NCI-H2171 (cell line): ENCODE data around the gene BICD2.

ENCODE experiments used
- DNase-seq: peaks from one replicate; lab custom pipeline; 2025; lab: John Stamatoyannopoulos, UW

BICD2 gene

DNA sequence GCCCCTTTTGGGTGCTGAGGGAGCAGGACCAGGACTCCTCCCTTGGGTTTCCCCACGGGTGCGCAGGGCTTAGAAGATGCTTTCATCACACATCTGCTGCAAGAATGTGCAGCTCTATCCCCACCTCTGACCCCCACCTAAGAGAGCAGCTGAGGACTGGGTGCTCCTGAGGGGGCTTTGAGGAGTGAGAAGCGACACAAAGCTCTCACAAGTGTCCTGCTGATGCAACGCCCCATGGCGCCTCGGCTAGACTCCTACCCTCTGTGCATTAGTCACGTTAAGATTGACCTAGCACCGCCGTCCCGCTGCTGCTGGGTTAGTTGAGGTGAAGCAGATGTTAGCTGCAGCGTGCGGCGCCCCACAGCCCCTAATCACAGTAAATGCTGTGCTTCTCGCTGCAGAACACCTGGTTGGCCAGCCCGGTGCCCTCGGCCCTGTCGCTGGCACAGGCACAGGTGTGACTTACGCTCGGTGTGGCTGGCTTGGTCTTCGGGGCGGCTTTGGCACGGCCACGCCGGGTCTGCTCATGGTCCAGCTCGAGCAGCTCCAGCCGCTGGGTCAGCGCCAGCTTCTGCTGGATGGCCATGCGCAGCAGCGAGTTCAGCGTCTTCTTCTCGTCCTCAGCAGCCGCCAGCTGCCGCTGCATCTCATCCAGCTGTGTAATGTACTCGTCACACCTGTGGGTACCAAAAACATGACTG is 49.7 kb downstream of the BICD2 start:
- DNase-seq: no peak

- no peak for DNase-seq
Measured at GRCh38 chr9:92714016-92714415, 50.6 kb downstream of the BICD2 start.

DNA sequence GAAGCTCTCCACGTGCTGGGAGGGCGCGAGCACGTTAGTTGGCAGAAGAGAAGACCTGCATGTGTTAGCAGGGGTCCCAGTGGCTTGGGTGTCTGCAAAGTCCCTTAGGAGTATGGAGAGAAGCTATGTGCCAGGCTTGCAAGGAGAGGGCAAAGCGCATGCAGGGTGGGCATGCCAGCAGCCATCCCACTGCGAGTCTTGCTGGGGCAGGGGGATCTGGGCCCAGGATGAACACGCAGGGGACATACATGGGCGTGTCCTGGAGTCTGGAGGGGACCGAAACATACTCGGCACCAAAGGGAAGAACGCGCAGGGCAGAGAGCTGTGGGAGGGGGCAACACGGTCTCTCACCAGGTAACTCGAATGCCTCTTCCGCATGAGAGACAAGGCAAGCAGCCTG is 51.1 kb downstream of the BICD2 start:
- no peak for DNase-seq

DNA sequence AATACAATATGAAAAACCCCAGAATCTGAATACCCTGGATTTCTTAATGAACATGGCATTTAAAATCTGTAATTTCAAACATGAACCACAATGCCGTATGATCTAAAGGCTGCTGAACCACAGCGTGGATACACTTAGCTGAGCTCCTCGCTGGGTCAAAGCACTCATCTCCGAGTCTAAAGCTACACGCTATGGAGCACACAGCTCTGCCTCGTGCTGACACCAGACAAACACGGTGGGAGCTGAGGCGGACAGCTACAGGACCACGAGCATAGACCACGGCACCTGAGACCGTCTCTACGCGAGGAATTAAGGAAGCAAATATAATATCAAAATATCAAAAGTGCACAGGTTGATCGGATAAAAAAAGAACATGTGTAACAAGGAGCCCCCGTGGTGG is 51.9 kb downstream of the BICD2 start:
- DNase-seq: no peak

DNA sequence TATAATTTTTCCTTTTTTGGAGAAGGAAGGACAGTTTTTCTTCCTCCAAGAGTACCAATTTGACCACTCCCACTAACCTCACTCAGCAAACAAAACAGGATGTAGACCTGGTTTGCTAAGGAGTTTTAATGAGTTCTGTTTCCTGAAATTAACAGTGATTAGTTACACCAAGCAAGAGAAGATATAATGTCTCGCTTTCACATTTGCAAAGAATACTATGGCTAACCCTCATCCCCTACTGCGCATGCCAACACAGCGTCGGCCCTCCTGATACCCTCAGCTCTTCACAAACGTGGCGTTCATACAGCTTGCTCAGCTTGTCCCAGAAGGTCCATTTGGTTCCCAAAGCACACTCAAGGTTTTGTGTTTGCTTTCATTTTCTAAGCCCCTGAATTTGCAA is 52.8 kb downstream of the BICD2 start:
- no peak for DNase-seq

DNA sequence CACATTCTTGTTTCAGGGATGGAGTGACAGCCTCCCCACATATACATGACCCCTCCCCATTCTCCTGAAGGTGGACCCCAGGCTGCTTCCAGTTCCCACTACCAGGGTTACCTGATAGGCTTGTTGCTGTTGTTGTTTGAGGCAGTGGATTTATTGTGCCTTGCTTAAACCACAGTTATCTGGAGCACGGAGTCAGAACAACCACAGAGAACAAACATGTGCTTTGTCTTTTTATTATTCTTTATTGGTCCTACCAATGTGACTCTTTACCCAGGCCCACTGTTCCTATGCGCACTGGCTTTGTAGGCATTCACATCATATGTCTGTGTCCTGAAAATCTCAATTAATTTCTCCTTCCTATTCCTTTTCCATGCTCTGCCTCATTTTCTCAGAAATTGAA is 53.5 kb downstream of the BICD2 start:
- DNase-seq: no peak

DNA sequence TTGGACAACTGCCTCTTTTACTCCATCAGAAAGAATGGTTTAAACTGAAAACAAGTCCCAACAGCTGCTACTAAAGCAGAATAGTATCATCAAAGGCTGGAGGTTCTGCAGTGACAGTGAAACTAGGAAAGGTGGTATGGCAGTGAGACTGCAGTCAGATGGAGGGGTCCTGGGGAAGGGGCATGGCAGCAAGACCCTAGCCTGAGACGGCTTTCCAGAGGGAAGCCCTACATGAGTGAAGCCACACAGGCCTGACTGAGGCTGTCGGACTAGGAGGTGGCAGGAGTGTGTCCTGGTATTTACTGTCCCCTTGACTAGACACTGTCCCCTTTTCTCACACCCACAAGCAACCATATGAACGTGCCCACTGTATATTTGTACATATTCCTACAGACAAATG is 54.3 kb downstream of the BICD2 start:
- no peak for DNase-seq

DNA sequence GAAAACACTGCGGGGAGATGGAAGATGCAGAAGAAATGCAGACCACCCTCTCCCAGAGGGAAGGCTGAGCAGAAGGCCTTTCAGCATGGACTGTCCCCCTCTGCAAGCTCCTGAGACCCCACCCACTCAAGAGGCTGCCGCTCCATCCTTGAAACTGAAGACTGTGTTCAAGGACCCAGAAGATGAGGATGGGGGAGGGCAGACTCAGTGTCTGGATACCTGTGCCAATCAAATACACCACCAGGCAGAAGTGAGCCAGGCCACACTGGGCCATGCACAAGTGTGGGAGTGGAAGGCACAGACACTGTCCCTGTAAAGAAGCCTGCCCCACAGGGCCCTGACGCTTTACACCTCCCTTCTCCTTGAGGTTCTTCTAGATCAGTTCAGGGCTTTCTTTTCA is 54.7 kb downstream of the BICD2 start:
- DNase-seq: no peak

- DNase-seq: no peak
Measured at GRCh38 chr9:92709240-92709639, 55.4 kb downstream of the BICD2 start.

DNA sequence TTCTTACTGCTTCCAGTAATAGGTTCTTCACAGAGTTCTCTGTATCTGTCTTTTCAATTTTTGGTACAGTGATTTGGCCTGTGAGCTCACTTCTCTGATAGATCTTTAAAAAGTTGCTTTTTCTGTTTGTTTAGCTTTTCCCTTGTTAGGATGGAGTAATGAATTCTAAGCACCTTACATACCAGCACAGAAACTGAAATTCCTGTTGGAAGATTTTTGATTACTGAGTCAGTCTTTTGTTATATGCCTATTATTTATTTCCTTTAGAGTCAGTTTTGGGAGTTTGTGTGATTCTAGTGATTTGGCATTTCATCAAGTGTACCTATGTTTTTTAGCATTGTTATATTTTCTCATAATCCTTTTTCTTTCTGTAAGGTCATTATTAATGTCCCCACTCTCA is 57.1 kb downstream of the BICD2 start:
- no peak for DNase-seq

GRCh38 chr9:92706218-92706940 is 58.3 kb downstream of the BICD2 start:
- no peak for DNase-seq

DNA sequence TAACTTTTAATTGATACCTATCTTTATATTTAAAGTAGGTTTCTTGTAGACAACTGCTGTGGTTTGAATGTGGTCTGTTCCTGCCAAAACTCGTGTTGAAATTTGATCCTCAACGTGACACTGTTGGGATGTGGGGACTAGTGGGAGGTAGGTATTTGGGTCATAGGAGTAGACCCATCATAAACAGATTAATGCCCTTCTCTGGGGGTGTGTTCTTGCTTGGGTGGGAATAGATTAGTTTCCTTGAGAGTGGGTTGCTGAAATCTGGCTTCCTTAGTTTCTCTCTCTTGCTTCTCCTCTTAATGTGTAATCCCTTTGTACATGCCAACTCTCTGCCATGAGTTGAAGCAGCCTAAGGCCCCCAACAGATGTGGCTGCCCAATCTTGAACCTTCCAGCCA is 60.1 kb downstream of the BICD2 start:
- no peak for DNase-seq

DNA sequence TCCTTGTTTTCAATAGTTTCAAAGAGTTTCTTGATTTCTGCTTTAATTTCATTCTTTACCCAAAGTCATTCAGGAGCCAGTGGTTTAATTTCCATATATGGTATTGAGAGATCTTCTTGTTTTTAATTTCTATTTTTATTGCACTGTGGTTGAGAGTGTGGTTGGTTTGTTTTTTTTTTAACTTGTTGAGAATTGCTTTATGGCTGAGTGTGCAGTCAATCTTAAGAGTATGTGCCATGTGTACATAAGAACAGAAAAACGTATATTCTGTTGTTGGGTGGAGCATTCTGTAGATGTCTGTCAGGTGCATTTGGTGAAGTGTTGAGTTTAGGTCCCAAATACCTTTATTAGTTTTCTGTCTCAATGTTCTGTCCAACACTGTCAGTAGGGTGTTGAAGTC is 68.0 kb downstream of the BICD2 start:
- no peak for DNase-seq

DNA sequence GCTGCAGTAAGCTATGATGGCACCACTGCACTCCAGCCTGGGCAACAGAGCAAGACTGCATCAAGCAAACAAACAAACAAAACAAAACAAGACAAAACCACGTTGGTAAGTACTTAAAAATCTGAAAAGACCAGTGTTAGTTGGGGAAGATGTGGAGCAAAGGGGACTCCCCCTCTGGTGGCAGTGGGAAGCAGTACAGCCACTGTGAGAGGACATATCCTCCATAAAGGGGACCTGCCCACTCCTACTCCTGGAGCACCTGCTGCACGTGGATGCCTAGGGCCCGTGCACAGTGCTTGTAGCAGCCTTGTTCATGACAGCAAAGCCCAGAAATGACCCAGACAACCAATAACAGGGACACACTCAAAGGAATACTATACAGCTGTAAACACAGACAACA is 77.7 kb downstream of the BICD2 start:
- DNase-seq: no peak

GRCh38 chr9:92685022-92685421 is 79.6 kb downstream of the BICD2 start:
- no peak for DNase-seq

GRCh38 chr9:92682269-92682668 is 82.4 kb downstream of the BICD2 start:
- DNase-seq: no peak

DNA sequence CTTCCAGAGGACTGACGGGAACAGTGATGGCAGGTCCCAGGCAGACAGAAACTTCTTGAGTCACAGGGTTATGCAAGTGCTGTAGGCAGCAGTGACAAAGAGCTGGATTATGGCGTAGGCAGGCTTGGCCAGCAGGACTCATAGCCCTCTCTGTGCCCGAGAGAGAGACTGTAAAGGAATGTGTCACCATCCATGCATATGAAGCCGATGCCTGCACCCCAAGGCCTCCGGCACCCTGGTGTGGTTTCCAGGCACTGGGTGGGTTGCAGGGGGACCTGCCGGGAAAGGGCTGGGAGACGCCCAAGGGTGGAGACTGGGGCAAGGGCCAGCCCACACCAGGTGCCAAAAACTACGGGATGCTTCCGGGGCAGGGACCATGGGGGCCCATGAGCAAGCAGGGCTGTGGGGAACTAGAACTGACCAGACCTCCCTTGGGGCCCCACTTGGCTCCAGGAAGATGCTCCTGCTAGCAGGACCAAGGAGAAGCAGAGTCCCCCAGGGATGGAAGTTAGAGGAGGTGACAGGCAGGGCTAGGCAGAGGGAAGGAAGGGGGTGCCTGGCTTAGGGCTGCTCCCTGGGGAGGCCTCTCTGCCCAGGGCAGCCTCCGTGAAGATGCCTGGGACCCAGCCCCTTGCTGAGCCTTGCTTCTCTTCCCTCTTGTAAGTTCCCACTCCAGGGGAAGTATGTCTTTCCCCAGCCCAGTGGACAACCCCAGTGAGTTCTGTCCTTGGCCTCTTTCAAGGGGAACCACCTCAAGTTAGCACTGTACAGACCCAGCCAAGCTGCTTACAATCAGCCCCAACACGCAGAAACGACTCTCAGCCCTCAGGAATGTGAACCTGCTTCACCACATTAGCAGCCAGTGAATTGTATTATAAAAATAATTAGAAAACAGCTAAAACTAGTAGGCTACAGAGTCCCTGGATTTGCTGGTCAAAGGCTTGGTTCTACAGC is 84.2 kb downstream of the BICD2 start:
- no peak for DNase-seq

DNA sequence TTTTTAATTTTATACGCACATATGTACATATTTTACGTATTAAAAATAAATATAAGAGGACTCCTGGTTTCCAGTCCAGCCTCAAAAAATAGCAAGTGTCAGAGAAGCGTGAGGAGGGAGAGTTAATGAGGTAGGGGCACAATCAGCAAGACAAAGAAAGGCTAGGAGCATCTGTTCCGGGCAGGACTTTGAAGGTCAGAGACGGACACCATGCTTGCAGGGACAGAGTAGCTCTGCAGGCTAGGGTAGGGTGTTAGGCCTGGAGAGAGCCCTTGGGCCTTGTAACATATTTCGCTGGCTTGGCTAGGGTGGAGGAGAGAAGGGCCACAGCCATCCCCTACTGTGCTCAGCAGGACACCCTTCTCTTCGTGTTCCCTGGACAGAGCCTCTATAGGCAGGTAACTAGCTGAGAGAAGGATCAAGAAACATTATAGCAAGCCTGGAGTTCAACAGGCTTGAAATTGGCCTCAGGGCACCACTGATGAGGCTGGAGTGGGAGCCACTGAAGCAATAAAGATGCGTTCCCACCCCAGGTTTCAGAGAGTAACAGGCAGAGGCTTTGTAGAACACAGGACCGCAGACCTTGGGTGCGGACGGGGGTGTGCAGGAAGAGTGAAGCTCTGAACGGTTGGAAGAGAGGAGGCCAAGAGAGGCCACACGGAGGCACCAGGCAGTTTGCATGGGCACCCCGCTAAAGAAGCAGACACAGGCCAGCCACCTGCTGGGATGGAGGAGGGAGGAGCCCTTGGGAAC is 85.0 kb downstream of the BICD2 start:
- no peak for DNase-seq

GRCh38 chr9:92671323-92671722 is 93.3 kb downstream of the BICD2 start:
- no peak for DNase-seq

- peak; percentile 97 for DNase-seq
Measured at GRCh38 chr9:92669890-92670708, 94.5 kb downstream of the BICD2 start, which contains the start of gene IPPK. IPPK (minus strand) TSS chr9:92670131; CDS start chr9:92669988, 143 bp downstream.

DNA sequence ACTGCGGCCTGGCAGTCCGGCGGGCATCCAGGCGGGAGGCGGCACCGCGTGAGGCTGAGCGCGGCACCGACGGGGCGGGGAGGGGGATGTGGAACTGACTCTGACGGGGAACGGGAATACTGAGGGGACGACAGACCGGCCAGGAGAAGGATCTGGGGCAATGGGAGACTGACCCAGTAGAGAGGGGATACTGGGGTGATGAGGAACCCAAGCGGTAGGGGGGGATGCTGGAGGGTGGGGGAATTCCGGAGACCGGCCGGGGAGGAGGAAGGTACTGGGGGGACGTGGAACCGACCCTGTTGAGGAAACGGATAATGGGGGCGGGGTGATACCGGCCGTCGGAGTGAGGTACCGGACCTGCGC is 95.1 kb downstream of the BICD2 start:
- no peak for DNase-seq
